Spleen (tissue), 11 donors: ENCODE data around the gene ZDHHC11. TPM values are rescaled to one million over a fixed set of nuclear protein-coding genes. Genes with fewer than 3 reads are reported as not detected.

Source experiments
- DNase-seq: peaks from one replicate; pipeline ENCODE4 v3.0.0-alpha.2; 2020
- H3K27ac ChIP-seq, 8 donors: fragments of 200-600 bp; sonication (generic) in 7 of 8; 1 replicate in 4 of 8; 2 replicates in 4 of 8; pipeline versions ENCODE4 v1.5.0 to v1.8.0; 2016 to 2021; ENCODE audit warnings: inconsistent platforms in 4 of 8, mild to moderate bottlenecking in 4 of 8, moderate library complexity in 1 of 8
- H3K27me3 ChIP-seq, 7 donors: fragments of 200-600 bp; sonication (generic) in 6 of 7; replicated peaks in 1 of 7; 1 replicate in 4 of 7; 2 replicates in 3 of 7; pipeline versions ENCODE4 v1.5.0 to v1.8.0; 2016 to 2021; ENCODE audit warnings: inconsistent platforms in 3 of 7, mild to moderate bottlenecking in 1 of 7
- H3K36me3 ChIP-seq, 6 donors: fragments of 200-600 bp; sonication (generic) in 5 of 6; 1 replicate in 4 of 6; 2 replicates in 2 of 6; pipeline versions ENCODE4 v1.5.0 to v1.8.0; 2016 to 2021; ENCODE audit warnings: inconsistent platforms in 2 of 6
- H3K4me1 ChIP-seq, 6 donors: fragments of 200-600 bp; sonication (generic) in 5 of 6; 1 replicate in 3 of 6; 2 replicates in 3 of 6; pipeline versions ENCODE4 v1.5.0 to v1.8.0; 2016 to 2021; ENCODE audit warnings: inconsistent platforms in 3 of 6
- H3K4me3 ChIP-seq, 8 donors: fragments of 200-600 bp; sonication (generic) in 7 of 8; 1 replicate in 4 of 8; 2 replicates in 4 of 8; pipeline versions ENCODE4 v1.5.0 to v1.8.0; 2016 to 2021; ENCODE audit warnings: inconsistent platforms in 4 of 8, mild to moderate bottlenecking in 4 of 8, moderate library complexity in 2 of 8
- H3K9me3 ChIP-seq, 8 donors: fragments of 200-600 bp; sonication (generic) in 7 of 8; 1 replicate in 4 of 8; 2 replicates in 4 of 8; pipeline versions ENCODE4 v1.5.0 to v1.8.0; 2016 to 2021; ENCODE audit warnings: inconsistent platforms in 4 of 8
- CTCF ChIP-seq, 11 experiments: fragments of 200-600 bp in 7 of 11; fragments of 450-650 bp in 4 of 11; sonication (generic) in 4 of 11; IDR thresholded peaks in 8 of 11; conservative IDR thresholded peaks in 3 of 11; 1 replicate in 7 of 11; 2 replicates in 4 of 11; pipeline versions ENCODE4 v1.4.0 to v1.8.0; 2016 to 2021; ENCODE audit warnings: antibody characterized with exemption in 11 of 11, inconsistent platforms in 4 of 11, mild to moderate bottlenecking in 1 of 11
- POLR2A ChIP-seq, 3 donors: fragments of 450-650 bp; IDR thresholded peaks; one replicate each; pipeline ENCODE4 v1.5.1; 2017; ENCODE audit warnings: antibody characterized with exemption in 3 of 3, mild to moderate bottlenecking in 1 of 3
- POLR2AphosphoS5 ChIP-seq, 3 donors: sonication (generic); formaldehyde crosslinking; IDR thresholded peaks; one replicate each; pipeline ENCODE4 v1.5.1; 2017; ENCODE audit warnings: antibody characterized with exemption in 3 of 3
- whole genome bisulfite sequencing, 5 donors: extraction: QIAGEN DNeasy Blood & Tissue Kit in 3 of 5; methylation state at CpG; one replicate each; pipeline versions ENCODE4 v1.1.5 to v1.1.7; 2013 to 2018; 5-methylcytosine and 5-hydroxymethylcytosine counted together
- intact Hi-C: fragments of 100-400 bp; cut with DNase I; formaldehyde crosslinking; loops from one replicate; pipeline ENCODE4 v1.15.0; 2023; ENCODE audit warnings: low total_unique reads
- polyA plus RNA-seq, 3 donors: library from polyadenylated mRNA; stranded (reverse); fragments of 200-250 nt; gene quantifications; one replicate each; pipeline ENCODE4 v1.2.1, GENCODE V29; 2013
- total RNA-seq, 7 donors: library from RNA; depleted of rRNA in 3 of 7; stranded (reverse); fragments of >200 nt in 3 of 7; fragmentation: NEBNext Ultra II Directional in 4 of 7; extraction: Animal tissue kit (Norgen Biotek cat#: 25700) in 4 of 7; gene quantifications; one replicate each; pipeline versions ENCODE4 v1.1.0 to v1.2.1, GENCODE V29; 2016 to 2021
- donor health status: healthy with polysubstance abuse.
- donor health status: DM: no; HTN: no; CAD: no; lungs with moderate emphysema.
- donor health status: DM: no; HTN: no; CAD: no.
- donor health status: Bipolar disorder and iron deficiency.
- donor health status: healthy.
- donor health status: DM: no; HTN: no; CAD: no.
- donor health status: DM: yes; HTN: yes; CAD: no.

ZDHHC11 gene
- total and polyA plus RNA-seq, 10 donors = 1.3 to 75.0 (median 6.4) TPM

GRCh38 chr5:889075-889710 is 38.4 kb upstream of the ZDHHC11 start:
- Histone ChIP-seq H3K27me3 (no peaks in the 10 kb centered on the region), H3K4me3 (no peak overlapping the region), H3K4me1 (peaks cover 15 to 37% (median 27%) of the 10 kb centered on the region in 6 donors), H3K9me3 (no peaks in the 10 kb centered on the region), H3K36me3 (peaks cover 4 to 74% (median 69%) of the 10 kb centered on the region in 6 donors), H3K27ac (no peak overlapping the region)
- WGBS, 5 donors = 91 to 97% (median 95%) methylated on average over 15 of the region's 15 CpGs
- peak; percentile 11 for DNase-seq
- no peak for TF ChIP-seq CTCF (IDR thresholded peaks at IDR 0.05 in 8 of 11, conservative IDR thresholded peaks at IDR 0.05 in 3 of 11)
- TF ChIP-seq POLR2AphosphoS5 (IDR thresholded peaks at IDR 0.05) = no peak
- TF ChIP-seq POLR2A (IDR thresholded peaks at IDR 0.05) = no peak
- intact Hi-C loops = no loop called here

GRCh38 chr5:888638-889035 is 37.9 kb upstream of the ZDHHC11 start:
- DNase-seq = no peak
- TF ChIP-seq CTCF (IDR thresholded peaks at IDR 0.05 in 8 of 11, conservative IDR thresholded peaks at IDR 0.05 in 3 of 11) (no peak), POLR2A (IDR thresholded peaks at IDR 0.05) (no peak), POLR2AphosphoS5 (IDR thresholded peaks at IDR 0.05) (no peak)
- Histone ChIP-seq H3K27ac (no peak overlapping the region), H3K9me3 (no peaks in the 10 kb centered on the region), H3K27me3 (no peaks in the 10 kb centered on the region), H3K4me3 (no peak overlapping the region), H3K36me3 (peaks cover 5 to 79% (median 75%) of the 10 kb centered on the region in 6 donors), H3K4me1 (peaks cover 15 to 33% (median 27%) of the 10 kb centered on the region in 6 donors)
- 90 to 94% (median 91%) methylated on average over 11 of the region's 11 CpGs for WGBS, 5 donors
- intact Hi-C loops = no loop called here

- Histone ChIP-seq H3K9me3 (no peaks in the 10 kb centered on the region), H3K4me1 (peaks cover 13 to 28% (median 21%) of the 10 kb centered on the region in 6 donors), H3K27ac (no peak overlapping the region), H3K36me3 (peaks cover 8 to 85% (median 80%) of the 10 kb centered on the region in 6 donors), H3K27me3 (no peaks in the 10 kb centered on the region), H3K4me3 (no peak overlapping the region)
- DNase-seq = peak; percentile 69
- WGBS, 5 donors = 89 to 95% (median 95%) methylated on average over 14 of the region's 14 CpGs
- intact Hi-C loops = no loop called here
- TF ChIP-seq POLR2A (IDR thresholded peaks at IDR 0.05) = no peak
- TF ChIP-seq POLR2AphosphoS5 (IDR thresholded peaks at IDR 0.05) = no peak
- TF ChIP-seq CTCF (IDR thresholded peaks at IDR 0.05 in 8 of 11, conservative IDR thresholded peaks at IDR 0.05 in 3 of 11) = no peak
These were observed 37.3 kb upstream of the ZDHHC11 start for GRCh38 chr5:887947-888637.

GRCh38 chr5:886716-887325 is 36.0 kb upstream of the ZDHHC11 start:
- peak; percentile 69 for DNase-seq
- H3K36me3 ChIP-seq = peaks cover 8 to 97% (median 87%) of the 10 kb centered on the region in 6 donors

More at GRCh38 chr5:886716-887325, 36.0 kb upstream of the ZDHHC11 start:
- H3K4me1 ChIP-seq = peaks cover 9 to 21% (median 15%) of the 10 kb centered on the region in 6 donors
- 95 to 96% (median 96%) methylated on average over 25 to 26 of the region's 26 CpGs for WGBS, 5 donors
- no peaks in the 10 kb centered on the region for H3K27me3 ChIP-seq
- TF ChIP-seq POLR2A (IDR thresholded peaks at IDR 0.05) = no peak
- TF ChIP-seq CTCF (IDR thresholded peaks at IDR 0.05 in 8 of 11, conservative IDR thresholded peaks at IDR 0.05 in 3 of 11) = no peak
- TF ChIP-seq POLR2AphosphoS5 (IDR thresholded peaks at IDR 0.05) = peak in 1 of 3 donors; percentile 36
- intact Hi-C loops = no loop called here
- no peak overlapping the region for H3K27ac ChIP-seq
- H3K4me3 ChIP-seq = no peak overlapping the region
- H3K9me3 ChIP-seq = no peaks in the 10 kb centered on the region
